Measurements from ENCODE around the gene ZFP92. TPM values are rescaled to one million over a fixed set of nuclear protein-coding genes. Genes with fewer than 3 reads are reported as not detected.
A peak's percentile ranks its signal among the peaks of the same experiment; 100 is the strongest.
"Not testable (repeated sequence)": the region's sequence is repeated elsewhere in the genome, so short reads cannot be mapped to it uniquely, and the experiment has no call there.

ZFP92 gene, protein sequence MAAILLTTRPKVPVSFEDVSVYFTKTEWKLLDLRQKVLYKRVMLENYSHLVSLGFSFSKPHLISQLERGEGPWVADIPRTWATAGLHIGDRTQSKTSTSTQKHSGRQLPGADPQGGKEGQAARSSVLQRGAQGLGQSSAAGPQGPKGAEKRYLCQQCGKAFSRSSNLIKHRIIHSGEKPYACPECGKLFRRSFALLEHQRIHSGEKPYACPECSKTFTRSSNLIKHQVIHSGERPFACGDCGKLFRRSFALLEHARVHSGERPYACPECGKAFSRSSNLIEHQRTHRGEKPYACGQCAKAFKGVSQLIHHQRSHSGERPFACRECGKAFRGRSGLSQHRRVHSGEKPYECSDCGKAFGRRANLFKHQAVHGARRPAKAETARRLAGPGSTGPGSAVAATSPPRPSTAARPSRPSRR
- not detected in 2 replicates for total RNA-seq (2014; rRNA removed; shearing (Covaris generic))

DNA sequence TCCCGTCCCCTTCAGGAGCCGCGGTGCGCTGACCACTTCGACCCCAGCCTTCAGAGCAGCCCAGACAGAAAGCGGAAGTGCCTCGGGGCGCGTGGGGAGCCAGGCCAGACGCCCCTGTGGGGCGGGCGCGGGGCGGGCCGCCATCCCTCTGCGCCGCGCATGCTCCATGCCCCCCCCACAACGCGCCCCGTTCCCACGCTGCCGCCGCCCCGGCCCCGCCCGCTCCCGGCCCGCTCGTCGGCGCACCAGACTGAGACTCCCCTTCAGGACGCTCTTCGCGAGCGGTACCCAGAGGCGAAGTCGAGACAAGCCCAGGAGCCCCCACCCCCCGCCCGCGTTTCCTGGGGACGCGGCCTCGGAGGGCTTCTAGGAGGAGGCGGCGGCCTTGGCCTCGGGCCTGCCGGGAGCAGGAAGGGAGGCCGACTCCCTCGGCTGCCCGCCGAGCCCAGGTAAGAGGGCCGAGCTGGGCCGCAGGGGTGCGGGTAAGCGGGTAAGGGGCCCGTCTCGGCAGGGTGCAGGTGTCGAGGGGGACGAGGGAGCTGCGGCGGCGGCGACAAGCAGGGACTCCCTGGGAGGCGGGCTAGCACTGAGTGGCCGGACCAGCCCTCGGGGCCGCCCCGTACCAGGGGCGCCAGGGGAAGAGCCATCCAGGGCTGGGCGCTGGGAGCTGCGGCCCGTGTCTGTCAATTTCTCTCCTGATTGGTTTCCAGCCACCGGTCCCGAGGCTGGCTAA is at the start of gene ZFP92:
Gene ZFP92 (plus strand): TSS at position 218 of the 733 bp plus-strand sequence. CDS start 6,851 bp downstream, outside the sequence.
- DNase-seq (ENCODE audit: low read depth): no peak

DNA sequence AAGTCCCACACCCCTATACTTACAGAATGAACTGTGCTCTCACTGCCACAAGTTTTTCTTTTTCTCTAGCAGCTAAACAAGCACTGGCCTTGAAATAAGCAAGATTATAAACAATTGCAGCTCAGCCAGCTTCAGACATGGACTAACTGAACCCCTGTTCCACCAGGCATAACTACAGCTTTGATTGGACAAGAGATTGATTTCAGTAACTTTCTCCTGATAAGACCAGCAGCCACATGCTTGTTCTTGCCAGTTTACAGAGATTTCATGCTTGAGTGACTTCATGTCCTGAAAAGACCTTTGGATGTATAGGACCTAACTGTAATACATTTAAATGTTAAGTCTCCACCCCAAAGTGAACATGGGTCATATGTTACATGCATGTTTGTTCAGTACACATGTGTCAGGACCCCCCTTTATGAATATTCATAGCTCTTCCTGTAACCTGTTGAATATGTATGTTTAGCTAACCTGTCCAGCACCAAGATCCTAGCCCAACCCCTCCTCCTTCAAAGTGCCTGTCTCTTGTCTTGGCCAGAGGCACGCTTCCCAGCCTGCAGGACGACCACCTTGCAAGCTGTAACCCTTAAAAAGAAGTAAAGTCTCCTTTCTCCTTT is 49.4 kb upstream of the ZFP92 start:
- DNase-seq (ENCODE audit: low read depth): no peak

DNA sequence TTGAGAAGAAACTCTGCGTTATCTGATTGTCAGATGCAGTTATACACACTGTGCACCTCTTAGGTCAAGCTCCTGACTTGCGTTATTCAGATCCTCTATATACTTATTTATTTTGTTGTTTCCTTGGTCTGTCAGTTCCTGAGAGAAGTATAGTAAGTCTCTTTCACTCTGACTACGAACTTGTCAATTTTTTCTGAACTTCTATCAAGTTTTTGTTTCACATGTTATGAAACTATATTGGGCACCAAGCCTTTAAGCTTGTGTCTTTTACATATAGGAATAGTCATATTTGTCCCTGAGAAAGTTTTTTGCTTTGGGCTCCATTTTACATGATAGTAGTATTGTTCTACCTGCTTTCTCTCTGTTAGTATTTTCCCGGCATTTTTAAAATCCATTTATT is 45.6 kb upstream of the ZFP92 start:
- no peak for DNase-seq (ENCODE audit: low read depth)

DNA sequence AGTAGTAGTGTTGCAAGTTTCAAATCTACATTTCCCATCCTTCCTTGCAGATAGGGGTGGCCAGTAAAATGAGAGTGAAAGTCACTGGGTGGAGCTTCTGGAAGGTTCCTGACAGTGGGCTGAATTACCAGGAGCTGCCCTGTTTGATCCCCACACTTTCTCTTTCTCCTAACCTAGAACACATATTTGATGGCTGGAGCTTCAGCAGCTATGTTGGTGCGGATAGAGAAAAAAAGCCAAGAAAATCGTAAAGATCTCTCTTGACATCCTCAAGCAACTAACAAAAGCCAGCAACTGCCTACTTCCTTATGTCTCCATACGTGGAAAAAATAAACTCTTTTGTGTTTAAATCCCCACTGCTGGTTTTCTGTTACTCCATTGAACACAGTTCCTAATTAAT is 45.2 kb upstream of the ZFP92 start:
- DNase-seq (ENCODE audit: low read depth): no peak

DNA sequence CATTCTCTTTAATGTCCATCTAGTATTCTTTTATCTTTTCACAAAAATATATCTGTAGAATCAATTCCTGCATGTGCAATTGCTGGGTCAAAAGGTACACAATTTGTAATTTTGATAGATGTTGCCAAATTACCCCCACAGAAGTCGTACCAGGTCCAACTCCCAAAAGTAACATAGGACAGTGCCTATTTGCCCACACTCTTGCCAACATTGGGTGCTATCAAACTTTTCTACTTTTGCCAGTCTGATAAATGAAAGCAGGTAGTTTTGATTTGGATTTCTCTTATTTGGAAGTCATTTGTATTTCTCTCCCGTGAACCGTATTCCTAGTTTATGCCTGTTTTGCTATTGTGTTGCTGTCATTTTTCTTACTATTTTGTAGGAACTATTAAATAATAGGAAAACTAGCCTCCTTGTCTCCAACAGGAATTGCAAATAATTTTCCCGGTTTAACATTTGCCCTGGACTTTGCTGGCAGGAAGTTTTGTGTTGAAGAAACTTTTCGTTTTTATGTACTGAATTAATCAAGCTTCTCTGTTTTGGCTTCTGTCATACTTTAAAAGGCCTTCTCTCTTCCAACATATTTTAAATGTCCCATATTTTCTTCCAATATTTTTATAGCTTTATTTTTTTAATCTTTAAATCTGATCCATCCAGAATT is 44.3 kb upstream of the ZFP92 start:
- DNase-seq (ENCODE audit: low read depth): no peak

DNA sequence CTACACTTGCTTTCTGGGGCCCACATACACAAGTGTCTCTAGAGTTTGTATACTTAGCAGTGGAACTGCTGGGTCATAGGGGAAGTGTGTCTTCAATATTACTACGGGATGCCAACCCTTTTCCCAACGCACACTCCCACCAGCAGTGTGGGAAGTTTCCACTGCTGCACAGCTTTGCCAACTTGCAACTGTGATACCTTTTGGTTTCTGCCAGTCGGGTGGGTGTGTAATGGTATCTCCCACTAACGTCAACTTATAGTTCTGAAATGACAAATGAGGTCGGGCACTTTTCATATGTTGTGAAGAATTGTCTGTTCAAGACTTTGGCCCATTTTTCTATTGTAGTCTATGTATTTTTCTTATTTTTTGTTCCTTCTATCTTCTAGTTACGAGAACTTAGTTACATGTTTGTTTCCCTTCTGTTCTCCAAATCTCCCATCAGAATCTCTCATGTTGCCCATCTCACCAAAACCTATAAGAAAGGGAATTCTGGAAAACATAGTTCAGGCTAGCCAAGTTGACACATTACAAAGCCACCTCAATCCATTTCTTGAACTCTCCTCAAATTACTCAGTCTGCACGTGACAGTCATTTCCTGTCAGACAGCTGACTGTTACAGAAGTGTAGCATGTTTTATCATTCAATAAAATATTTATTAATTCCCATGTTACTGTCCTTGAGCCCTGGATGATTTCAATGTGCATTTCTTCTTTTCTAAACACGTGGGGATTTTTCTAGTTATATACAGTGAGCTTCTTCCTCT is 40.8 kb upstream of the ZFP92 start:
- no peak for DNase-seq (ENCODE audit: low read depth)

- no peak for DNase-seq (ENCODE audit: low read depth)
These were observed 40.0 kb upstream of the ZFP92 start for GRCh38 chrX:153371256-153371655.

DNA sequence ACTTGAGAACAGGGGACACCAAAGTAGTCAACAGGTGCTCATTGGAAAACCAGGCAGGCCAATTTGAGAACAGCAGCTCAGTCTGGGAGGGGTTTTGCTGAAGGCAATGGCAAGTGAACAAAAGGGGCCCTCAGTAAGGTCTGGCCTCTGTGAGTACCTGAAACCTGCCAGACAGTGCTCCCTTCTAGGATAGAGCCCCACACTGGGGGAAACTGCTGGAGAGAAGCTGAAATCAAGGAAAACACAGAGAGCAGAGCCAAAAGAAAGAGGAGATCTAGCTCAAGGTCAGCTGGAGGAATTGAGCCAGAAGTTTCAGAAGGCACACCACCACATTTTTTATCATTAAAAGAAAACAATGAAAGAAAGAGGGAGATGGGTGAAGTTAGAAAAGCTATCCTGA is 38.3 kb upstream of the ZFP92 start:
- DNase-seq (ENCODE audit: low read depth): no peak

GRCh38 chrX:153374426-153374825 is 36.8 kb upstream of the ZFP92 start:
- no peak for DNase-seq (ENCODE audit: low read depth)

- DNase-seq (ENCODE audit: low read depth): no peak
These were observed 35.7 kb upstream of the ZFP92 start for GRCh38 chrX:153375571-153375970.

DNA sequence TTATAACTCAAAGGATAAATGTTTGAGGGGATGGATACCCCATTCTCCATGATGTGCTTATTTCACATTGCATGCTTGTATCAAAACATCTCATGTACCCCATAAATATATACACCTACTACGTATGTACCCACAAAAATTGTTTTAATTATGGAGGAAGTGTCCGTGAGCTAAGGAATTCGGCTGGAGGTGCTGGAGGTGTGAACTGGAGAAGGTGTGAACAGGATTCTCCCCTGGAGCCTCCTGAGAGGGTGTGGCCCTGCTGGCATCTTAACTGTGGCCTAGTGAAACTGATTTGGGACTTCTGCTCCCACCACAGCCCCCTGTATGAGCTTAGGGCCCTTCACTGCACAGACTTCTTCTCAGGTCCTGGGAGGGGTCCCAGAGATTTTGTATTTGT is 33.5 kb upstream of the ZFP92 start:
- DNase-seq (ENCODE audit: low read depth): no peak

GRCh38 chrX:153378607-153379006 is 32.7 kb upstream of the ZFP92 start:
- DNase-seq (ENCODE audit: low read depth): no peak

- DNase-seq (ENCODE audit: low read depth): no peak
These were observed 31.8 kb upstream of the ZFP92 start for GRCh38 chrX:153379508-153379907.

- no peak for DNase-seq (ENCODE audit: low read depth)
These were observed 31.2 kb upstream of the ZFP92 start for GRCh38 chrX:153379971-153380581.

GRCh38 chrX:153380691-153381090 is 30.6 kb upstream of the ZFP92 start:
- DNase-seq (ENCODE audit: low read depth): no peak

- peak; percentile 64 for DNase-seq (ENCODE audit: low read depth)
These were observed 29.4 kb upstream of the ZFP92 start for GRCh38 chrX:153381684-153382532.

DNA sequence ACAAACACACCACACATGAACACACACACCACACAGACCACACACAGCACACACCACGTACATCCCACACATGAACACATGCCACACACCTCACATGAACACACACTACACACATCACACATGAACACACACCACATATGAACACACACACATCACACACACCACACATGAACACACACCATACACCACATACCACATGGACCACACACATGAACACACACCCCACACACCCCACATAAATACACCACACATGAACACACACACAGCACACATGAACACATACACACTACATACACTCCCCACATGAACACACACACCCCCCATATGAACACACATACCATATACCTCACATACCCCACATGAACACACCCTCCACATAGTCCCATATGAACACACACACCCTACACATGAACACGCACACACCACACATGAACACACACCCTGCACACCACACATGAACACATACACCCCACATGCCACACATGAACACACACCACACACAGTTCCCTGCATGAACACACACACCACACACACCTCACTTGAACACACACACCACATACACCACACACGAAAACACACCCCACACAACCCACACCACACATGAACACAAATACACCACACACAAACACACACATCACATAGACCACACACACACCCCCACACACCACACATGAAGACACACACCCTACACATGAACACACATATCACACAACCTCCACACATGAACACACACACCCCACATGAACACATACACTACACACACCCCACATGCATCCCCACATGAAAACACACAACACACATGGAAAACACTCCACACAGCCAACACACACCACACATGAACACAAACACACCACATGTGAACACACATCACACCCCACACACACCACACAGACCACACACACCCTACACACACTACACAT is 28.4 kb upstream of the ZFP92 start:
- DNase-seq (ENCODE audit: low read depth): no peak

DNA sequence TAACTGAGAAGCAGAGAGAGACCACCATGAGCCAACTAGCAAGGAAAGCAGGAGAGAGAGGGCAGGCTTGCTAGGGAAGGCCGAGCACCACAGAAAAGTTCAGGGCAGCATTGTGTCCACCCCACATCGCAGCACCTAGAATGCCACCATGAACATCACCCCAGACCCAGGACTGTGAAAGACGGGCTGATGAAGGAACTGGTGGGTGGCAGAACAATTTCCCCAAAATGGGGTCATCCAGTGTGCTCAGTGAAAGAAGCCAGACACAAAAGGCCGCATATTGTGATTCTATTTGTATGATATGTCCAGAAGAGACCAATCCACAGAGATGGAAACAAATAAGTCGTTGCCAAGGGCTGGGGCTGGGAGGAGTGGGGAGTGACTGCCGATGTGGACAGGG is 26.9 kb upstream of the ZFP92 start:
- no peak for DNase-seq (ENCODE audit: low read depth)

DNA sequence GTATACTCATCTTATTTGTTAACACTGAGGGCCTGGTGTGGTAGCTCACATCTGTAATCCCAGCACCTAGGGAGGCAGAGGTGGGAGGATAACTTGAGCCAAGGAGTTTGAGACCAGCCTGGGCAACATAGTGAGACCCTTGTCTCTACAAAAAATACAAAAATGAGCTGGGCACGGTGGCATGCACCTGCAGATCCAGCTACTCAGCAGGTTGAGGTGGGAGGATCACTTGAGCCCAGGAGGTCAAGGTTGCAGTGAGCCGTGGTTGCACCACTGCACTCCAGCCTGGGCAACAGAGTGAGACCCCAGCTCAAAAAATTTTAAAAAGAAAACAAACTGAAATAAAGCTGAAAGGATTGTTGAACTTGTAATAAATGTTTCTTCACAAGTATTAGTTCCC is 26.3 kb upstream of the ZFP92 start:
- not testable (repeated sequence) for DNase-seq (ENCODE audit: low read depth)

Measured in RPMI7951 (cell line).